HepG2 (cell line): ENCODE results near the gene S100Z. TPM values are rescaled to one million over a fixed set of nuclear protein-coding genes. Genes with fewer than 3 reads are reported as not detected.

ENCODE experiments used
- ATAC-seq: fragments of 200-7000 bp; cut with Tn5 transposase; 3 replicates; pipeline ENCODE4 v1.9.1; 2020; ENCODE audit warnings: mild to moderate bottlenecking, moderate library complexity
- BruUV-seq: library from RNA; stranded (reverse); fragments of 400-500 nt; replicated peaks from 2 replicates; lab custom pipeline; 2021; lab: Mats Ljungman, UMichigan
- CTCF ChIA-PET: fragments of 300-600 bp; formaldehyde crosslinking; extraction: SDS; loops from one replicate; lab custom pipeline; 2021; ENCODE audit warnings: low total read pairs, inconsistent platforms, low intra/inter-chr PET ratio; lab: Yijun Ruan, JAX
- POLR2A ChIA-PET: fragments of 350-600 bp; sonication (Branson Sonifier 250); formaldehyde crosslinking; loops from one replicate; lab custom pipeline; 2020; ENCODE audit warnings: antibody characterized with exemption, inconsistent platforms; lab: Yijun Ruan, JAX
- DNase-seq: peaks from one replicate; pipeline ENCODE4 v3.0.0-alpha.2; 2015; ENCODE audit warnings: low spot score
- FAIRE-seq: peaks from 3 replicates; lab custom pipeline; 2011; peaks lifted over from hg19 to GRCh38; lab: Jason Lieb, UNC
- H2AFZ ChIP-seq: one replicate; pipeline ENCODE4 v1.6.1; 2011; ENCODE audit warnings: low read length, inconsistent platforms
- H3K27ac ChIP-seq: fragments of 300-600 bp; 3 replicates; pipeline ENCODE4 v1.8.0; 2011; ENCODE audit warnings: mixed run types, mild to moderate bottlenecking, mixed read lengths, low read length, inconsistent platforms; ENCODE audit not compliant: insufficient read depth; ENCODE audit errors: extremely low read length
- H3K27me3 ChIP-seq, 2 experiments: fragments of 200-600 bp in 1 of 2; 2 replicates in 1 of 2; 3 replicates in 1 of 2; pipeline versions ENCODE4 v1.6.0 to v1.8.0; 2011; ENCODE audit warnings: low read length in 2 of 2, mild to moderate bottlenecking in 2 of 2, moderate library complexity in 2 of 2, inconsistent platforms in 1 of 2; ENCODE audit not compliant: insufficient read depth in 2 of 2, control insufficient read depth in 1 of 2
- H3K36me3 ChIP-seq, 2 experiments: fragments of 200-600 bp in 1 of 2; replicated peaks in 1 of 2; 2 replicates in 1 of 2; 3 replicates in 1 of 2; pipeline versions ENCODE4 v1.5.1 to v1.8.0; 2011; ENCODE audit warnings: low read length in 2 of 2, inconsistent platforms in 1 of 2; ENCODE audit not compliant: insufficient read depth in 2 of 2, control insufficient read depth in 1 of 2
- H3K4me1 ChIP-seq: 2 replicates; pipeline ENCODE4 v1.5.1; 2012; ENCODE audit warnings: low read length, inconsistent platforms; ENCODE audit not compliant: insufficient read depth
- H3K4me2 ChIP-seq: 2 replicates; pipeline ENCODE4 v1.6.0; 2011; ENCODE audit warnings: low read depth, low read length, inconsistent platforms
- H3K4me3 ChIP-seq, 3 experiments: fragments of 200-600 bp in 1 of 3; sonication (generic), shearing (Covaris generic) in 1 of 3; replicated peaks in 1 of 3; 2 replicates each; pipeline ENCODE4 v1.5.1; 2011 to 2016; ENCODE audit warnings: low read length in 3 of 3, inconsistent platforms in 2 of 3, low read depth in 2 of 3, mild to moderate bottlenecking in 2 of 3, control low read depth in 1 of 3, mixed read lengths in 1 of 3; ENCODE audit not compliant: insufficient read depth in 1 of 3
- H3K79me2 ChIP-seq: one replicate; pipeline ENCODE4 v1.6.1; 2011; ENCODE audit warnings: low read length, inconsistent platforms; ENCODE audit not compliant: insufficient read depth
- H3K9ac ChIP-seq: 2 replicates; pipeline ENCODE4 v1.6.0; 2011; ENCODE audit warnings: mild to moderate bottlenecking, low read depth, low read length, inconsistent platforms; ENCODE audit not compliant: insufficient read depth
- H3K9me3 ChIP-seq: 2 replicates; pipeline ENCODE4 v1.5.1; 2012; ENCODE audit warnings: mild to moderate bottlenecking, low read length
- H4K20me1 ChIP-seq: 2 replicates; pipeline ENCODE4 v1.6.0; 2011; ENCODE audit warnings: inconsistent platforms, mild to moderate bottlenecking, low read length, moderate library complexity; ENCODE audit not compliant: insufficient read depth
- ATAD3A ChIP-seq: sonication (generic); formaldehyde crosslinking; IDR thresholded peaks from 2 replicates; pipeline ENCODE4 v1.4.0; 2020; ENCODE audit warnings: missing genetic modification reagents
- CENPX ChIP-seq: sonication (generic); formaldehyde crosslinking; IDR thresholded peaks from 2 replicates; pipeline ENCODE4 v1.9.0; 2021; ENCODE audit warnings: mild to moderate bottlenecking, missing genetic modification reagents, moderate library complexity
- EZH2 ChIP-seq: conservative IDR thresholded peaks from 2 replicates; pipeline ENCODE4 v1.6.1; 2012; ENCODE audit warnings: mild to moderate bottlenecking, low read depth, low read length, moderate library complexity
- FOXP1 ChIP-seq, 2 experiments: fragments of 450-650 bp in 1 of 2; IDR thresholded peaks; 2 replicates each; pipeline ENCODE4 v1.6.1; 2017 to 2018; ENCODE audit warnings: antibody characterized with exemption in 1 of 2
- ISX ChIP-seq: sonication (generic); formaldehyde crosslinking; conservative IDR thresholded peaks from 2 replicates; pipeline ENCODE4 v1.5.0; 2020; ENCODE audit warnings: missing genetic modification reagents
- LCORL ChIP-seq, 2 experiments: fragments of 450-650 bp in 1 of 2; sonication (generic) in 1 of 2; formaldehyde crosslinking in 1 of 2; IDR thresholded peaks; 2 replicates each; pipeline versions ENCODE4 v1.5.0 to v1.6.1; 2017 to 2020; ENCODE audit warnings: antibody characterized with exemption in 1 of 2, missing genetic modification reagents in 1 of 2
- SMAD1 ChIP-seq: sonication (generic); formaldehyde crosslinking; IDR thresholded peaks from 2 replicates; pipeline ENCODE4 v1.4.0; 2020; ENCODE audit warnings: missing genetic modification reagents, low read depth, mild to moderate bottlenecking, borderline replicate concordance
- SP140L ChIP-seq: sonication (generic); formaldehyde crosslinking; IDR thresholded peaks from 2 replicates; pipeline ENCODE4 v1.4.0; 2020; ENCODE audit warnings: missing genetic modification reagents, borderline replicate concordance
- SRF ChIP-seq: IDR thresholded peaks from 2 replicates; pipeline ENCODE4 v1.6.1; 2011; ENCODE audit warnings: mild to moderate bottlenecking, low read depth, low read length, moderate library complexity
- TBP ChIP-seq: sonication (generic); formaldehyde crosslinking; IDR thresholded peaks from 2 replicates; pipeline ENCODE4 v1.5.0; 2020; ENCODE audit warnings: missing genetic modification reagents
- TSC22D2 ChIP-seq: sonication (generic); formaldehyde crosslinking; IDR thresholded peaks from 2 replicates; pipeline ENCODE4 v1.5.1; 2020; ENCODE audit warnings: missing genetic modification reagents, mild to moderate bottlenecking, borderline replicate concordance
- XRCC5 ChIP-seq: fragments of 200-400 bp; formaldehyde crosslinking; optimal IDR thresholded peaks from 2 replicates; pipeline ENCODE3; 2017; ENCODE audit warnings: mild to moderate bottlenecking, low read length
- ZNF382 ChIP-seq: sonication (generic); formaldehyde crosslinking; IDR thresholded peaks from 2 replicates; pipeline ENCODE4 v1.5.0; 2020; ENCODE audit warnings: missing genetic modification reagents, mild to moderate bottlenecking, borderline replicate concordance
- ZNF460 ChIP-seq: sonication (generic); formaldehyde crosslinking; IDR thresholded peaks from 2 replicates; pipeline ENCODE4 v1.5.1; 2020; ENCODE audit warnings: missing genetic modification reagents, mild to moderate bottlenecking, borderline replicate concordance
- ZNF574 ChIP-seq: sonication (generic); formaldehyde crosslinking; IDR thresholded peaks from 2 replicates; pipeline ENCODE4 v1.4.0; 2020; ENCODE audit warnings: missing genetic modification reagents
- WGBS: methylation state at CpG from one replicate; pipeline ENCODE4 v1.1.6; 2017; ENCODE audit warnings: low lambda C conversion rate; 5-methylcytosine and 5-hydroxymethylcytosine counted together
- in situ Hi-C: cut with HindIII; loops from 2 replicates; pipeline ENCODE4 v1.10.0; 2017; ENCODE audit warnings: low pct_unique_long_range_greater_than_20kb; ENCODE audit not compliant: extremely low pct_ligation_motif_present
- intact Hi-C: fragments of 100-400 bp; cut with micrococcal nuclease; formaldehyde crosslinking; loops from one replicate; pipeline ENCODE4 v1.10.0; 2022; ENCODE audit not compliant: unreplicated experiment
- polyA plus RNA-seq, 8 experiments: library from polyadenylated mRNA; depleted of rRNA in 3 of 8; stranded (reverse) in 7 of 8; unstranded in 1 of 8; fragments of >200 nt; fragmentation: Illumina TruSeq in 4 of 8; extraction: Trizol in 4 of 8; gene quantifications; 2 replicates each; pipeline versions ENCODE4 v1.2.1 to v1.2.3, GENCODE V29; 2011 to 2016; ENCODE audit warnings: low read depth in 4 of 8, missing spikeins in 1 of 8, mixed read lengths in 1 of 8; ENCODE audit not compliant: insufficient read depth in 1 of 8
- total RNA-seq, 5 experiments: library from RNA; depleted of rRNA; stranded (reverse); fragments of >200 nt; fragmentation: Illumina TruSeq; extraction: Trizol; gene quantifications; 2 replicates each; pipeline ENCODE4 v1.2.3, GENCODE V29; 2016; ENCODE audit warnings: low read depth in 1 of 5
- TF ChIP-seq, protein P1 (sequence below): sonication (generic); formaldehyde crosslinking; conservative IDR thresholded peaks from 2 replicates; pipeline ENCODE4 v1.4.0; 2020; ENCODE audit warnings: missing genetic modification reagents
- TF ChIP-seq, protein P2 (sequence below): sonication (generic); formaldehyde crosslinking; IDR thresholded peaks from 2 replicates; pipeline ENCODE4 v1.4.0; 2020; ENCODE audit warnings: missing genetic modification reagents
- TF ChIP-seq, protein P3 (sequence below): sonication (generic); formaldehyde crosslinking; IDR thresholded peaks from 2 replicates; pipeline ENCODE4 v1.4.0; 2020; ENCODE audit warnings: mild to moderate bottlenecking, missing genetic modification reagents

The S100Z gene
- total and polyA plus RNA-seq, 2 of the 13 experiments (the other 11 are each of a cell fraction or from before 2014, with no cell fraction given), result 0.22 TPM; not detected in 1

DNA sequence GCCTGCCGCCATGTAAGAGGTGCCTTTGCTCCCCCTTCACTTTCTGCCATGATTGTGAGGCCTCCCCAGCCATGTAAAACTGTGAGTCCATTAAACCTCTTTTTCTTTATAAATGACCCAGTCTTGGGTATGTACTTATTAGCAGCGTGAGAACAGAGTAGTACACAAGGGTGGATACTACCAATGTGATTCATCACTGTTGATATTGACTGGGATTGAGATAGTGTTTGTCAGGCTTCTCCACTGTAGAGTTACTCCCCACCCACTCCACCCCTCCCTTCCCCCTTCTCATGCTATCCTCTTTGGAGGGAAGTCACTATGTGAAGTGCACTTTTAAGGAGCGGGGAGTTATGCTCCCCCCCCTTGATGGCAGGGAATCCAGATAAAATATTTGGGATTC lies 91.6 kb downstream of the S100Z start:
- 39% methylated on average over 3 of the region's 3 CpGs for WGBS
- in situ Hi-C loops, result no loop called here
- FAIRE-seq, result no peak

More for the DNA sequence above, 91.6 kb downstream of the S100Z start:
- Histone ChIP-seq H3K27me3 (peaks cover 0 to 7% of the 10 kb centered on the region in 2 experiments; a peak in 2 of 5 replicates), H2AFZ (no peak overlapping the region), H3K27ac (no peak overlapping the region), H3K9ac (no peak overlapping the region), H4K20me1 (no peaks in the 10 kb centered on the region), H3K4me2 (no peak overlapping the region), H3K79me2 (no peaks in the 10 kb centered on the region), H3K4me1 (peaks cover 18% of the 10 kb centered on the region), H3K9me3 (no peaks in the 10 kb centered on the region), H3K36me3 (no peaks in the 10 kb centered on the region), H3K4me3 (no peak overlapping the region)
- BruUV-seq, result no TSS peak
- intact Hi-C loops, result no loop called here
- CTCF ChIA-PET, result no interaction called here
- no peak for DNase-seq
- ATAC-seq, result no peak
- TF ChIP-seq SP140L, result no peak
- no peak for TF ChIP-seq EZH2
- no peak for TF ChIP-seq CENPX (CRISPR knock-in tag)
- no peak for TF ChIP-seq ZNF382 (CRISPR knock-in tag)
- TF ChIP-seq TBP (CRISPR knock-in tag), result no peak
- no peak for TF ChIP-seq ZNF574 (CRISPR knock-in tag)
- TF ChIP-seq ATAD3A (CRISPR knock-in tag), result no peak
- no peak for TF ChIP-seq XRCC5
- no peak for TF ChIP-seq ZNF460 (CRISPR knock-in tag)
- TF ChIP-seq SRF, result no peak
- TF ChIP-seq ISX (CRISPR knock-in tag), result no peak
- TF ChIP-seq LCORL (IDR thresholded peaks at IDR 0.05), result no peak
- no peak for TF ChIP-seq LCORL (CRISPR knock-in tag; IDR thresholded peaks at IDR 0.05)
- TF ChIP-seq, protein P1, sequence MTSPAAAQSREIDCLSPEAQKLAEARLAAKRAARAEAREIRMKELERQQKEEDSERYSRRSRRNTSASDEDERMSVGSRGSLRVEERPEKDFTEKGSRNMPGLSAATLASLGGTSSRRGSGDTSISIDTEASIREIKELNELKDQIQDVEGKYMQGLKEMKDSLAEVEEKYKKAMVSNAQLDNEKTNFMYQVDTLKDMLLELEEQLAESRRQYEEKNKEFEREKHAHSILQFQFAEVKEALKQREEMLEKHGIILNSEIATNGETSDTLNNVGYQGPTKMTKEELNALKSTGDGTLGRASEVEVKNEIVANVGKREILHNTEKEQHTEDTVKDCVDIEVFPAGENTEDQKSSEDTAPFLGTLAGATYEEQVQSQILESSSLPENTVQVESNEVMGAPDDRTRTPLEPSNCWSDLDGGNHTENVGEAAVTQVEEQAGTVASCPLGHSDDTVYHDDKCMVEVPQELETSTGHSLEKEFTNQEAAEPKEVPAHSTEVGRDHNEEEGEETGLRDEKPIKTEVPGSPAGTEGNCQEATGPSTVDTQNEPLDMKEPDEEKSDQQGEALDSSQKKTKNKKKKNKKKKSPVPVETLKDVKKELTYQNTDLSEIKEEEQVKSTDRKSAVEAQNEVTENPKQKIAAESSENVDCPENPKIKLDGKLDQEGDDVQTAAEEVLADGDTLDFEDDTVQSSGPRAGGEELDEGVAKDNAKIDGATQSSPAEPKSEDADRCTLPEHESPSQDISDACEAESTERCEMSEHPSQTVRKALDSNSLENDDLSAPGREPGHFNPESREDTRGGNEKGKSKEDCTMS (CRISPR knock-in tag), result no peak
- TF ChIP-seq SMAD1 (CRISPR knock-in tag), result no peak
- TF ChIP-seq FOXP1 (IDR thresholded peaks at IDR 0.05), result no peak
- no peak for TF ChIP-seq FOXP1 (CRISPR knock-in tag; IDR thresholded peaks at IDR 0.05)
- no peak for TF ChIP-seq TSC22D2 (CRISPR knock-in tag)
- TF ChIP-seq, protein P2, sequence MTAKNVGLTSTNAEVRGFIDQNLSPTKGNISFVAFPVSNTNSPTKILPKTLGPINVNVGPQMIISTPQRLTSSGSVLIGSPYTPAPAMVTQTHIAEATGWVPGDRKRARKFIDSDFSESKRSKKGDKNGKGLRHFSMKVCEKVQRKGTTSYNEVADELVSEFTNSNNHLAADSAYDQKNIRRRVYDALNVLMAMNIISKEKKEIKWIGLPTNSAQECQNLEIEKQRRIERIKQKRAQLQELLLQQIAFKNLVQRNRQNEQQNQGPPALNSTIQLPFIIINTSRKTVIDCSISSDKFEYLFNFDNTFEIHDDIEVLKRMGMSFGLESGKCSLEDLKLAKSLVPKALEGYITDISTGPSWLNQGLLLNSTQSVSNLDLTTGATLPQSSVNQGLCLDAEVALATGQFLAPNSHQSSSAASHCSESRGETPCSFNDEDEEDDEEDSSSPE (CRISPR knock-in tag), result no peak
- TF ChIP-seq, protein P3, sequence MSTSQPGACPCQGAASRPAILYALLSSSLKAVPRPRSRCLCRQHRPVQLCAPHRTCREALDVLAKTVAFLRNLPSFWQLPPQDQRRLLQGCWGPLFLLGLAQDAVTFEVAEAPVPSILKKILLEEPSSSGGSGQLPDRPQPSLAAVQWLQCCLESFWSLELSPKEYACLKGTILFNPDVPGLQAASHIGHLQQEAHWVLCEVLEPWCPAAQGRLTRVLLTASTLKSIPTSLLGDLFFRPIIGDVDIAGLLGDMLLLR (CRISPR knock-in tag), result no peak
- POLR2A ChIA-PET, result no interaction called here
